Colon (tissue), 2 donors: ENCODE data around the gene DOCK10.
"Not testable (repeated sequence)": the region's sequence is repeated elsewhere in the genome, so short reads cannot be mapped to it uniquely, and the experiment has no call there.

Experiments
- FAIRE-seq: peaks from 2 replicates; lab custom pipeline; 2012; peaks lifted over from hg19 to GRCh38; lab: Jason Lieb, UNC
- donor health status: control.
- donor health status: control.

The DOCK10 gene

DNA sequence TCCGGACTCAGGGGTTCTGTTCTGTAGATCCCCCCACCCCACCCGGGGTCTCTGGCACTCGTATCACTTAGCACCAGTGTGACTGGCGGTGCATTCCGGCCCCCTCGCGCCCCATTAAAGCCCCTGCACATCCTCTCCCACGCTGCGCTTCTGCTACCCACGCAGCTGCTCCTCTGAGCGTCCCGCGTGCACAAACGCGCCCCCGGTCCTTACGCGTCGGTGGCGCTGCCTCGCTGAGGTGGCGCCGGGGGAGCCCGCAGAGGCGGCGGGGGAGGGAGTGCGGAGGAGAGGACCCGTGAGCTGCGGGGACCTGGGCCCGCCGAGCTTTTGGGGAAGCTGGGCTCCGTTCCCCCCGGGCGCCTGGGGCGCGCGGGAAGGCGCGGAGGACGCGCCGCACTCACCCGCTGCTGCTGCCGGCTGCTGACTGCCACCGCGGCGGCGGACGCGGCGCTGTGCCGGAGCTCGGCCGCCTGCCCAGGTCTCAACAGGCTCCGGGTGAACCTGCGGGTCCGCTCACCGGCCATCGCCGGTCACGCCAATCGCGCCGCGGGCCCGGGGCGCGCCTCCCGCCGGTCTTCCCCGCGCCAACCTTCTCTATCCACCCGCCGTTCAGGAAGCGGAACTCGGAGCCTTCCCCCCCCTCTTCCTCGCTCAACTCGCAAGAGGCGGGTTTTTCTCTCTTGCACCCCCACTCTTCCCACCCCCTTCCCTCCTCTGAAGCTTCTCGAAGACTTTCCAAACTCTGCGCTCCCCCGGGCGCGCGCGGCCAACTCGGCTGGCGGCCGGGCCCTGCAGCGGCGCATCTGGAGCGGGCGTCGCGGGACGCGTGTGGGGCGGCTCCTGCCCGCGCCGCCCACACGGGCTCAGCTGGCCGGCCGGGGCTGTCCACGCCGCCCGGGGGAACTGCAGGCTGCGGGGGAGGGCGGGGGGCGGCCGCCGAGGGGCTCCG, at the start of gene DOCK10:
Gene DOCK10 (minus strand): TSS at position 618 of the 949 bp plus-strand sequence. CDS start 94 bp downstream, at position 524.
- no peak for FAIRE-seq

DNA sequence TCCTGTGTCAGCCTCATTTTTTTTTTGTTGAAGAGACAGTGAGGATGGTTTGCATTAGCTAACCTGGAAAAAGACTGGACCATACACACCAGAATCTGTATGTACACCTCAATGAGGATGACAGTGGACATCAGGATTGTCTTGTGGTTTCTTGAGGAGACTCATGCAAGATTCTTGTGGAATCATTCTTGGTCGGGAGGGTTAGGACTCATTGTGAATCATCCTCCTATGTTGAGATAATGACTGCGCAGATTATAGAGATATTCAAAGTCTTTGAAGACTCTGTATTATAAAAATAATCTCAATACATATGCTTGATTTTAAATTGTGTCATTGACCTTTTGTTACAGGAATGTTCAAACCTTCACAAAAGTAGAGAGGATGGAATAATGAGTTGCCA, 49.1 kb upstream of the DOCK10 start:
- no peak for FAIRE-seq

DNA sequence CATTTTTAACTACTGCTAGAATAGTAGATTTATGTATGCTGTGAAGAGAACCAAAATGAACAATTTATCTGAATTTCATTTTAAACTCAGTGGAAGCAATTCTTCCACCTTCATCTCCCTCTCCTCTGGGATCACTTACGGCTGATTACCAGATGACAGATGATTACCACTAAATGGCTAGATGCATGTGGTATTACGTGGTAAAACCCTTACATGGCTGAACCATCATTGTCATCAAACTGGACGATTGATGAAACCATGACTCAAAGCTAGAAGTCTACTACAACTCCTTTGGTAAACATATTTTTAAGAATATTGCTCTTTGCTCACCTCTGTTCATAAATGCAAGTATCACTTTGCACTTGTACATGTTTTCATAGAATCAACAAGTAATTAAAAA, 48.5 kb upstream of the DOCK10 start:
- no peak for FAIRE-seq

DNA sequence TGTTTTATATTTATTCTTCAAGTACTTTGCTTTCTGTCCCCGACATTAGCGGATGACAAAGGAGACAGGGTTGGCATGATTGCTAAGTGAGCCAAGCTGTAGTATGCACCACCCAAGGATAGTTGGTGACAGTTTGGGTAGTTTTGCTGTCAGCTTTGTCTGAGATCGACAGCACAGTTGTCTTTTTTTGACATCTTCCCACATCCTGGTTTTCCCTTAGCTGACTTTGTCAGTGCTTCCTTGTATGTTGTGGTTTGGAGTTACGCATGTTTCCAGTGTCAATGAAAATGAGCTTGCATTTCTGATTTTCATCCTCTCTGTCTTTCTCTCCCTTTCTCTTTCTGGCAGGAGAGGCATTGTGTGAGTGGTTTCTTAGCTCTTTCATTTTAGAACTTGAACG, 44.6 kb upstream of the DOCK10 start:
- no peak for FAIRE-seq

DNA sequence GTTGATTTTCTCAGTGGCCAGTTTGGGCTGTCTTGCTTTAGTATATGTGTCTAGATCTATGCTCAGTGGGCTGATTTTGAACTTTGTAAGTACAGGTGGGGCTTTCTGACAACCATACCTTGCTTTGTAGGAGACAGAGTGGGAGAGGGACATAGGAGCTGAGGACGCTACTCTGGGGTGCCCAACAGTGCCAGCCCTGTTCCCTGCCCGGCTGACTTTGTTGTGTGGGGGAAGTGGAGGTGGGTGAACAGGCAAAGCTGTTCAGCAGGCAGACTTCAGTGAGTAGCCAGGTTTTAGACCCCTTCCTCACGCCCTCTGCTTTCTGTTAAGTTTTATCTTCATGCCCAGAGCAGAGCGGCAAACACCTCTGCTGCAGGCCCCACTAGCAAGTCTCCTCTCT, 44.2 kb upstream of the DOCK10 start:
- FAIRE-seq: no peak

DNA sequence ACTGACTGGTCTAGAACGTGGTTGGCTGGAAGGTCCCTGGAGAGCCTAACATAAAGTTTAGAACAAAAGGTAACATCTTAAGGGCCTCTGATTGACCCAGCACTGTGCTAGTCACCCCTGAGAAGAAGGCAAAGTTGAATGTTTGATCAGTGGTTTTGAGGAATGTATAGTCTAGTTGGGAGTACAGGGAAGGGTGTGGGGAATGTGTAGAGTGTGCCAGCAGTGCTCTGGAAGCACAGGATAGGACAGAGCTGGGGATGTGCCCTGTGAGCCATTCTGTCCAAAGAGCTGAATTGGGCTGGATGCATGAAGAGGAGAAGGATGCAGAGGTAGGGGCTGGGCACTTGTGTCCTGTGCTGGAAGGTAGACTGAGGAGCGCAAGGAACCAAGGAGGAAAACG, 41.0 kb upstream of the DOCK10 start:
- FAIRE-seq: no peak

DNA sequence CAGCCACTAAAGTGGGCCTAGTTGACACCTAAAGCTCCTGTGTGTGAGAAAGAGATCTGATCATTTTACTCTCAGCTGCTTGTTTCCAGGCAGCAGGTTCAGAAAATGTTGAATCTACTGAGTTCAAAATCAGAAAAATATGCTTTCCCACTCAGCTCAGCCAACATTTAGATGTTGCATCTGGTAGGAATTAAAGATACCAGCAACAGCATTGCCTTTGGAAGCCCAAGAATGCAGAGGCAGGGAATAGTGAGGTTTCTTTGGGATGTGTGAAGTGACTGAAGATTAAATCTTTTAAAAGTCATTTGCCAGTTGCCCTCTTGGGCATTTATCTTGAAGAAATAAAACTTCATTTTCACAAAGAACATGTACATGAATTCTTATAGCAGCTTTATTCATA, 33.9 kb upstream of the DOCK10 start:
- no peak for FAIRE-seq

DNA sequence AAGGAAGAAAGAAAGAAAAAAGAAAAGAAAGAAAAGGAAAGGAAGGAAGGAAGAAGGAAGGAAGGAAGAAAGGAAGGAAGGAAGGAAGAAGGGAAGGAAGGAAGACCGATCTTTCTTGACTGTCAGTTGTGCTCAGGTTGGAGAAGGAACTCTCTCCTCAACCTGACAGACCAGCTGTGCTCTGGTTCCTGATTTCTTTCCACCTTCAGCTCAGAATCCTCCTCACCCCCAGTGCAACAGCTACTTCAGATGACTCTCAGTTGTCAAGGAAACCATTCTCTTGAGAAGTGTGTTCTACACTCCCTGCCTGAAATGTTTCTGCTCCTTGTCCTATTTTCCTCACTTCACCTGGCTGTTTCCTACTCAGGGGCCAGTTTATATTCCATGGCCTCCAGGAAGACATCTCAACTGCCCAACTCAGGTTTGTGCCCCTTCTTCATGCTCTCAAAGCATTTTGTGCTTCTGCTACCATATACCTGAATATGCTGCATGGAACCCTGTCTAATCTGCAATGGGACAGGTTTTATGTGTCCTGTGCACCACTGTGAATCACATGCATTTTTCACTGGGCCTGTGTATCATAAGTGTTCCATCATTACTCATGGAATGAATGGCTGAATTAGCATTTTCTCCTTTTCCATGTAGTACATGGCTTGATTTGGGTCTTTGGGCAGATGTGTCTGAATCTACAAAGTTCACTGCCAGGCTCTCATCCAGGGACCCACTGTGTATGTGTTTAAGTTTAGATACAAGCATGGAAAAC, 32.8 kb upstream of the DOCK10 start:
- no peak for FAIRE-seq

DNA sequence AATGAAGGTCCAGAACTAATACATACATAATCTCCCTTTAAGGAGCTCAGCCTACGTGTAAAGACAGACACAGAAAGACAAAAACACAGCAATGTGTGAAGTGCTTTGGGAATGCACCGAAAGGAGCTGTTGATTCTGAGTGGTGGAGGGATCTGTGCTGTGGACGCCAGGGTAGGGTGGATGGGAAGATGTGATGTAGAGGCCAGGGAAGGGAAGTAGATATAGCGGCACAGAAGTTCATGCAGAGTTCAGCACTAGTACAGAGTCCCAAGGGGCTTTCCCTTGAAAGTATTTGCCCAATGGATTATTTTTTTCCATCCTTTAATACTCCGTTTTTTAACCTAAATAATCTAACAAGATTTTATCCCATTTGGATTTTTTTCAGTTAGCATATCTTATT, 32.1 kb upstream of the DOCK10 start:
- no peak for FAIRE-seq

DNA sequence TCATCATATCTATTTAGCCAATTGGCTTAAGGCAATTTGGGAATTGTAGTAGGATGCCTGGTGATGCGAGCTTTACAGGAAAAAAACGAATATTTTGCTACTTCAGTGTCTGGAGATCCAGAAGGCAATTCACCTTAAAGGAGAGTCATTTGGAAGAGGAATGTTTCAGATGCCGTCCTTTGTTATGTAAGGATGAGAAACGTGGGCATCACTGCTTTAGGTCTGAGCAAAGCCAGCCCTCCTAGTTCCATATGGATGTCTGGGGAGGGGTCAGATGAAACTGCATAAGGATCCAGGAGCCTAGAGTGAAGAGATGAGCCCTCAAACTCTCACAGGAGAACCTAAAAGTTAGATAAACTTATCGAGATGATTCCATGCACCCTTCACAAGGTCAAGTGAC, 30.9 kb upstream of the DOCK10 start:
- no peak for FAIRE-seq

DNA sequence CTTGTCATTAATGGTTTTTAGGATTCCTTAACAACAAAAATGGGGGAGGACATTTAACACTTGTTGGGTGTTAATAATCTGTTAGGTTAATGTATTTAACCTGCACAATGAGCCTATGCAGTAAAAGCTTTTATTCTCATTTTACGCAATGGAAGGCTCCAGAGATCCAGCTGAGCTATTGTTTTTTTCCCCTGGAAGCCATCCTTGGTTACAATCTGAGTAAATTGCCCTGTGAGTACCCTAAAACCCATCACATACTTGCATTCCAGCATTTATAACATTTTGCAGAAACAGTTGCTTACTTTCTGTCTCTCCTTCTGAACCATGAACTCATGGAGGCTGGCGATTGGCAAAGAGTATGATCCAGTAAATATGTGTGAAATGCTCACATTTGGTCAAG, 30.2 kb upstream of the DOCK10 start:
- no peak for FAIRE-seq

DNA sequence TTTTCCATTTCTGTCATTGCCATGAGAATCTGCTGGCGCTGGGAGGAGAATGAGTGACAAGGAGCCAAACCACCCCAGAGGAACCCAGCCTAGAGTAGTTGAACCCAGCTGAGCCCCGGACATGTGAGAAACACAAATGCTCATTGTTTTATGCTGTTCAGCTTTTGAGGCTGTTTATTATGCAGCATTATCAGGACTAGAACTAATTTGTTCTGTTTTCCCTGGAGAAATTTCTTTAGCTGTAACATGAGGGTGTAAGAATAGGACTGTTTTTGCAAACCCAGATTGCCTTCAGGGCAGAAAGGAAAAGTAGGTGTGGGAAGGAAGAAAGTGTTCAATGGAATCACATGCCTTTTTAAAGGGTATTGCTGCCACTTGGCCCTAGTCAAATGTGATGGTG, 28.5 kb upstream of the DOCK10 start:
- FAIRE-seq: no peak

DNA sequence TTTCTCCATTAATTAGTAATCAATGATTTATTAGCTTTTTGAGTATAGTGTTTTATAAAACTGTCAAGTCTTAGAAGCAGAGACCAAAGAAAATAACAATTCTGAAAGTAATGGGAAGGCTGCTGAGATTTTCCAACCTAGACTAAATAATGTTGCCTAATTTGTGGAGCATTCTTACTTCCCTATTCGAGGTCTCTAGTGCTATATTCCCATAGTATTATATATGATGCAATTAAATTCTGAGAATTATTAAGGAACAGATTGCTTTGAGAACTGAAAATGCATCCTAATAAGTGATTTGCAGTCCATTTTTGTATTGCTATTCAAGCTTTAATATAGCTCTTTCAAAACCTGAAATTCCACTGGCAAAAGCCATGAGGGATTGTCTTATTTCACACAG, 27.7 kb upstream of the DOCK10 start:
- no peak for FAIRE-seq

DNA sequence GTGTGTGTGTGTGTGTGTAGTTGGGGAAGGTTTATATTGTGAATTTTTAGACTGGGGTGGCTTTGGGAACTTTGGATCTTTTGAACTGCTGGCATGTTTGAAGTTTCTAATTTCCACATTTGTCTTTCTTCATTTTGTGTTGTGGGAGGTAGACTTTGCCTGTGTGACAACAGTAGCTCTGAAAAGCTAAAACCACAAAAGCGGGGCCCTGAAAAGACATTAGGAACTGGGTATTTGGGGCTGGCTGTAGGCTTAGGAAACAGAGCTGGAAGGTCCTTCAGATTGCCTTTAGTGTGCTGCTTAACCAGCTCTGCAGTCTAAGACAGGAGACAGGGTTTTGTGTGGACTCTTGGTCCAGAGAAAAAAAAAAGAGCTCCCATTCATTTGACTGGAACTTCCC, 27.2 kb upstream of the DOCK10 start:
- FAIRE-seq: no peak

DNA sequence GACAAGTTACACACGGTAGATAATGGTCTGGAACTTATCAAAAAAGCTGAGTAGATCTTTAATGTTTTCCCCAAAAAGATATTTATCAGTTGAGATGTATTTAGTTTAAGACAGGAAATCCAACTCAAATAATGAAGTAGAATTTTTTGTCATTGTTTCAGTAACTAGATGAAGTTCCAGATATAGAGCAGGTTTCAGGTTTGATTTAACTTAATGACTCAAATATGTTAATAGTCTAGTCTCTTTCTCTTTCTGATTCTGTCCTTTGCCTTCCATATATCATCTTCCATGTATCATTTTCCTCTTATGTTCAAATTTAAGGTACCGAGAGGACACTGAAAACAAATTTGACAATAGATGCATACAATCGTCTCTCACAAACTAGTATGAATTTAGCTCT, 23.6 kb upstream of the DOCK10 start:
- FAIRE-seq: no peak

DNA sequence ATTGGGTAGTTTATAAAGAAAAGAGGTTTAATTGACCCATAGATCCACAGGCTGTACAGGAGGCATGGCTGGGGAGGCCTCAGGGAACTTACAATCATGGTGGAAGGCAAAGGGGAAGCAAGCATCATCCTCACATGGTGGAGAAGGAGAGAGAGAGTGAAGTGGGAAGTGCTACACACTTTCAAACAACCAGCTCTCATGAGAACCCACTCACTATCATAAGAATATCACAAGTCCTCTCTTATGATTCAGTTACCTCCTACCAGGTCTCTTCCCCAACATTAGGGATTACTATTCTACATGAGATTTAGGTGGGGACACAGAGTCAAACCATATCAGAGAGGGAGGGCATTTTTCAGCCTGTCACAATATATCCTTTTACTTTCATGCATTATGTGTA, 22.7 kb upstream of the DOCK10 start:
- FAIRE-seq: no peak

DNA sequence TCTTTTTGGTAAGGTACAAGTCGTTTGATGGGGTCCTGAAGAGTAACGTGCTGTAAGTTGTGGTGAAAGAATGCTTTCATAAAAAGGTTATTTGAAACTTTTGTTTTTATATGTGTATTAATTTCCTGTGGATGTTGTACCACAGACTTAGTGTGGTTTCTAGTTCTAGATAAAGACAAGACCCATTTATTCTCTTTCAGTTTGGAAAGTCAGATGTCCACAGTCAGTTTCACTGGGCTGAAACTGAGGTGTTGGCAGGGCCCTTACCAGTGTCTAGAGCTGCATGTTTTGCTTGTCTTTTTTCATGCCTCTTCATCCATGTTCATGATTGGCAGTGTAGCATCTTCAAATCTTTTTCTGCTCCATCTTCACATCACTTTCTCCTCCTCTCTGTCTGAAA, 22.1 kb upstream of the DOCK10 start:
- FAIRE-seq: no peak

DNA sequence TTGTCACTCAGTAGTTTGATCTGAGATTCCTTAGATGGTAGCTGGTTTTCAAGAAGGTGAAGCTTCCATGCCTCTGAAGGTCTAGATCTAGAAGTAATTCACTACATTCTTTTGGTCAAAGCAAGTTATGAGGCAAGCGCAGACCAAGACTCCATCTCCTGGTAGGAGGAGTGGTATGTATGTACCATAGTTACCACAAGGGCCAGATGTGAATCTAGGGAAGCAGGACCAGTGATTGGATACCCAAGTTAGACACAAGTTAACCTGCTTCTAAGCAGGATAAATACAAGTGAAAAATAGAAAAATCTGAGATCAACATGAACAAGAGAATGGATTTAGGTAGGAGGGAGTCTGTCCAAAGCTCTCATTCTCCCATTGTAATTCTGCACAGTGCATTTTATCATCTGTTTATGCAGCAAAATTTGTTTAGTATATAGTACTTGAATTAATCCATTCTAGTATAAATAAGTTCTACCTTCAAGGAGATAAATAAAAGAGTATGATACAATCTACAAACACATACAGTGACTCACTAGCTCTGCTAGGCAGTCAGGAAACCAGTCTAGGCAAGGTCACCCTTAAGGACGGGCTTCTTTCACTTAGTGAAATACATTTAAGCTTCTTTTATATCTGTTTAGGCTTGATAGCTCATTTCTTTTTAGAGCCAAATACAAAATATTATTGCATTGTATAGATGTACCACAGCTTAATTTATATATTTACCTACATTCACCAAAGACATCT, 14.2 kb upstream of the DOCK10 start:
- no peak for FAIRE-seq

DNA sequence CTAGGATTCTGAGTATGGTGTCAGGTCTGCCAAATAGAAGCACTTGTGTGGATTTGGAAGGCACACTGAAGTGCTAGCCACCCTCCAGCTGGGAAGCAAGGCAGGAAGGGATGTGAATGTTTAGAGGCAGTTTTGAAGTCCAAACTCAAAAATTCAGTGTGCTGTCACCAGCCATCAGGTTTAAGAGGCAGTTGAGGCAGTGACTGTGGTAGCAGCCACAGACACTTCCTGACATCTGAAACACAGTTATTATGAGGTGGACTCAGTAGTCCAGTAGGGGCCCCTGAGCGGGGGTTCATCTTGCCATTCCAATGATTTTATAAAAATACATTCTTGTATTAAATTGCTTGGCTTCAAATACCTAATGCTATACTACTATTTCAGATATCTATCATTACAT, 13.4 kb upstream of the DOCK10 start:
- FAIRE-seq: no peak

DNA sequence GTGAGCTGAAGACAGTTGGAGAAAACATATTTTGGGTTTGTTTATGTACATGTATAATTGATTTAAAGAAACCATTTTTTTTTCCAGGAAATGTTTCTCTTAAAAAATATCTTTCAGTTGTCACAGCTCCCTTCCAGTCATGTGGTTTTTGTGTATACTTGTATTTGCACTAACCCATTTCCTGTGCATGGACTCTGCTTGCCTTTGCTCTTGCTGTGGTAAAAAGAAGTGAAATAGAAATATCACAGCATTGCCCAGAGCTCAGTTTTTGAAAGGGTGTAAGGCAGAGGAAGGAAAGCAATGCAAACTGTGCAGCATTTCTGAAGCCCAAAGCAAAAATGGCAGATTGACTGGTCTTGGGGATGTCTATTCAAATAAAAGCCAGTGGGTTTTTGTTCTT, 10.4 kb upstream of the DOCK10 start:
- no peak for FAIRE-seq

DNA sequence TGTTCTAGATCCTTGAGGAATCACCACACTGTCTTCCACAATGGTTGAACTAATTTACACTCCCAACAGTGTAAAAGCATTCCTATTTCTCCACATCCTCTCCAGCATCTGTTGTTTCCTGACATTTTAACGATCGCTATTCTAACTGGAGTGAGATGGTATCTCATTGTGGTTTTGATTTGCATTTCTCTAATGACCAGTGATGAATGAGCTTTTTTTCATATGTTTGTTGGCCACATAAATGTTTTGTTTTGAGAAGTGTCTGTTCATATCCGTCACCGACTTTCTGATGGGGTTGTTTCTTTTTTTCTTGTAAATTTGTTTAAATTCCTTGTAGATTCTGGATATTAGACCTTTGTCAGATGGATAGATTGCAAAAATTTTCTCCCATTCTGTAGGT, 5.2 kb upstream of the DOCK10 start:
- not testable (repeated sequence) for FAIRE-seq

DNA sequence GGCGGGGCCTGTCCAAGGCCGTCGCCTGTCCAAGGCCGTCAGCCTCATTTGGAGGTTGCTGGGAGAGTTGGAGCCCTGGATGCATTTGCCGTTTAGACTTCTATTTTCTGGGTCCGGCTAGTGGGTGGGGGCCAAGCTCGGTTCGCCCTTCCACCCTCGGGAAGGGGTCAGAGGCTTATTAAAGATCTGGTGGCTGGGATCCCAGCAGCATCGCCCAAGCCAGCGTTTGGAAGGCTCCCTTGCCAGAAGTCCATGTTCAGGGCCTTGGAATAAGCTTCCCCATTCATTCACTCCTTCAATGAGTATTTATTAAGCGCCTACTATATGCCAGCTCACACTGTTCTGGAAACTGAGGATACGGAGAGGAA, 516 bp upstream of the DOCK10 start:
- FAIRE-seq: no peak
